GM12874 (cell line): ENCODE measurements around the gene ZNF391.

Source experiments
- CTCF ChIP-seq: IDR thresholded peaks from 2 replicates; pipeline ENCODE4 v1.5.1; 2011; ENCODE audit warnings: low read depth, mild to moderate bottlenecking, control low read depth, low read length, moderate library complexity; ENCODE audit not compliant: insufficient read depth

ZNF391 gene

GRCh38 chr6:27428502-27428901, 39.9 kb downstream of the ZNF391 start:
- TF ChIP-seq CTCF: no peak

- no peak for TF ChIP-seq CTCF
These were observed 40.4 kb downstream of the ZNF391 start for GRCh38 chr6:27428966-27429365.

- TF ChIP-seq CTCF: no peak
These were observed 45.2 kb downstream of the ZNF391 start for GRCh38 chr6:27433714-27434113.

- TF ChIP-seq CTCF: no peak
These were observed 50.8 kb downstream of the ZNF391 start for GRCh38 chr6:27439371-27439770.

GRCh38 chr6:27441001-27441400, 52.4 kb downstream of the ZNF391 start:
- TF ChIP-seq CTCF: no peak

- no peak for TF ChIP-seq CTCF
These were observed 54.4 kb downstream of the ZNF391 start for GRCh38 chr6:27442932-27443331.

GRCh38 chr6:27448456-27448855, 59.9 kb downstream of the ZNF391 start:
- no peak for TF ChIP-seq CTCF

GRCh38 chr6:27451660-27452390, 63.3 kb downstream of the ZNF391 start:
- no peak for TF ChIP-seq CTCF
